Tibial nerve (tissue), 3 donors: ENCODE results near the gene TPM3.

Experiments
- POLR2A ChIP-seq, 2 donors: fragments of 450-650 bp; IDR thresholded peaks; one replicate each; pipeline ENCODE4 v1.6.1; 2017; ENCODE audit warnings: antibody characterized with exemption in 2 of 2, mild to moderate bottlenecking in 2 of 2, moderate library complexity in 2 of 2
- TF ChIP-seq, protein P1 (sequence below), 5 experiments: fragments of 200-600 bp in 3 of 5; fragments of 450-650 bp in 2 of 5; sonication (generic) in 3 of 5; IDR thresholded peaks; one replicate each; pipeline ENCODE4 v1.5.1; 2016 to 2019; ENCODE audit warnings: antibody characterized with exemption in 5 of 5, mild to moderate bottlenecking in 3 of 5, moderate library complexity in 2 of 5

DNA sequence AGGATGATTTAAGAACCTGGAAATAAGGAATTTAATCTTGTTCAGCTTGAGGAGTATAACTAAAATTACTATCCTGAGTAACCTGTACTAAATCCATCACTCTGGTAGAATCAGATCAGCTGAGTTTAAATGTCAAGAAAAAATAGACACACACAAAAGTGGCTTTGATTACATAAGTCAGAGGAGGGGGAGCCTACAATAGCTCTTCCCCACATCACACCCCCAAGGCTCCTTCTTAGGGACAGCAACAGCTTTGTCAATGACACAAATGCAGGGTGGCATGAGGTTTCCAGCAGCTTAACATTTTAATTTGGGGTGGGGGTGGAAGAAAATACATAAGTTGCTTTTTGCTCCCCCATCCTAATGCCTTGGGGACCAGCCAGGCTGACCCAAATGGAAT, 24.4 kb downstream of the TPM3 start:
- TF ChIP-seq, protein P1, sequence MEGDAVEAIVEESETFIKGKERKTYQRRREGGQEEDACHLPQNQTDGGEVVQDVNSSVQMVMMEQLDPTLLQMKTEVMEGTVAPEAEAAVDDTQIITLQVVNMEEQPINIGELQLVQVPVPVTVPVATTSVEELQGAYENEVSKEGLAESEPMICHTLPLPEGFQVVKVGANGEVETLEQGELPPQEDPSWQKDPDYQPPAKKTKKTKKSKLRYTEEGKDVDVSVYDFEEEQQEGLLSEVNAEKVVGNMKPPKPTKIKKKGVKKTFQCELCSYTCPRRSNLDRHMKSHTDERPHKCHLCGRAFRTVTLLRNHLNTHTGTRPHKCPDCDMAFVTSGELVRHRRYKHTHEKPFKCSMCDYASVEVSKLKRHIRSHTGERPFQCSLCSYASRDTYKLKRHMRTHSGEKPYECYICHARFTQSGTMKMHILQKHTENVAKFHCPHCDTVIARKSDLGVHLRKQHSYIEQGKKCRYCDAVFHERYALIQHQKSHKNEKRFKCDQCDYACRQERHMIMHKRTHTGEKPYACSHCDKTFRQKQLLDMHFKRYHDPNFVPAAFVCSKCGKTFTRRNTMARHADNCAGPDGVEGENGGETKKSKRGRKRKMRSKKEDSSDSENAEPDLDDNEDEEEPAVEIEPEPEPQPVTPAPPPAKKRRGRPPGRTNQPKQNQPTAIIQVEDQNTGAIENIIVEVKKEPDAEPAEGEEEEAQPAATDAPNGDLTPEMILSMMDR (IDR thresholded peaks at IDR 0.05) = no peak
- TF ChIP-seq POLR2A (IDR thresholded peaks at IDR 0.05) = no peak
